ENCODE data around the gene HMCN1. TPM values are rescaled to one million over a fixed set of nuclear protein-coding genes. Genes with fewer than 3 reads are reported as not detected.

The HMCN1 gene
- total RNA-seq, 2 donors from 2014 or later: 6.5 to 7.4 TPM

DNA sequence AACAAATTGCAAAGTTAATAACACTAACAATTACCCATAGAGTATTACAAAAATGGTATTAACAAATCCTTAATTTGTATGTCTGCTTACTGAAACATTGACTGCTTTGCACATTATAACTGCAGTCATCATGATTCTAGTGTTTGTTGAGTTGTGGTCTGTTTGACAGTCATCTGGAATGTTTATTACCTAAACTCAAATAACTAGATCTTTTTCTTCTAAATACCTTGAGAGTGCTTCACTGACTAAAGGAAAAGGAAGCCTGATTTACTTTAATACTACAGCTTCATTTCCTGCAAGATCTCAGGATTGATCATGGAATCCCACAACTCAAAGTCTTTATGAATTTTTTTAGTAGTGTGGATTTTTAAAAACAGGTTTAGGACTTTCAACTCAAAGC lies 70.0 kb downstream of the HMCN1 start:
- no peaks in the 10 kb centered on the region for H3K36me3 Mint-ChIP-seq (ENCODE audit: low read depth)
- no peak overlapping the region for H3K27ac ChIP-seq (ENCODE audit: low read depth, low read length)

DNA sequence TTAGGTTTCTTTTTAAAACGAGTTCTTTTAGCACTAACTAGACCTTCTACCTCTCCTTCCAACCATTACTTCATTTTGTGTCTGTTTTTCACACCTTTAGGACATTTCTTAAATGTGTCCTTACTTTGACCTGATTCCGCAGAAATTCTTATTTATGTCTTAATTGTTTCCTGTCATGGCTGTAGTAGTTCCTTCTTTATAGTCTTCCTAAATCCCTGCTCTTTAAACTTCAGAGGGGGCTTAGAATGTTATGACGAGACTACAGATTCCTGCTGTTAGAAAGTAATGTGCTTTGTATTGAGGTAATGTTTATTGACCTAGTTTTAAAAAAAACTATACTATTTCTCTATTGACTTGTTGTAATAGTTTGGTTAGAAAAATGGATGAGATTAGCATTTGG lies 70.4 kb downstream of the HMCN1 start:
- no peak for DNase-seq
- Histone ChIP-seq H3K9me3 (ENCODE audit: control insufficient read depth, low read length) (no peaks in the 10 kb centered on the region), H3K27ac (ENCODE audit: low read depth, low read length) (no peak overlapping the region), H3K4me1 (ENCODE audit: control insufficient read depth, insufficient read depth, low read length) (no peaks in the 10 kb centered on the region), H3K27me3 (ENCODE audit: control insufficient read depth, insufficient read depth, low read length, poor library complexity, severe bottlenecking) (no peaks in the 10 kb centered on the region), H3K36me3 (ENCODE audit: control insufficient read depth, insufficient read depth, low read length) (no peaks in the 10 kb centered on the region), H3K9ac (ENCODE audit: extremely low read depth, low read length, poor library complexity, severe bottlenecking) (no peak overlapping the region), H3K4me3 (ENCODE audit: low read length) (no peak overlapping the region)
- no peaks in the 10 kb centered on the region for H3K9me3 Mint-ChIP-seq
- peaks cover 7% of the 10 kb centered on the region for H3K4me1 Mint-ChIP-seq
- no peaks in the 10 kb centered on the region for H3K27me3 Mint-ChIP-seq (ENCODE audit: insufficient read depth)
- H3K36me3 Mint-ChIP-seq (ENCODE audit: low read depth): no peaks in the 10 kb centered on the region
- 80 to 90% methylated on average over 1 to 3 of the region's 3 CpGs for WGBS, 2 experiments (ENCODE audit: insufficient coverage in 1 of 2, insufficient read length in 1 of 2)
- TF ChIP-seq, protein P1, sequence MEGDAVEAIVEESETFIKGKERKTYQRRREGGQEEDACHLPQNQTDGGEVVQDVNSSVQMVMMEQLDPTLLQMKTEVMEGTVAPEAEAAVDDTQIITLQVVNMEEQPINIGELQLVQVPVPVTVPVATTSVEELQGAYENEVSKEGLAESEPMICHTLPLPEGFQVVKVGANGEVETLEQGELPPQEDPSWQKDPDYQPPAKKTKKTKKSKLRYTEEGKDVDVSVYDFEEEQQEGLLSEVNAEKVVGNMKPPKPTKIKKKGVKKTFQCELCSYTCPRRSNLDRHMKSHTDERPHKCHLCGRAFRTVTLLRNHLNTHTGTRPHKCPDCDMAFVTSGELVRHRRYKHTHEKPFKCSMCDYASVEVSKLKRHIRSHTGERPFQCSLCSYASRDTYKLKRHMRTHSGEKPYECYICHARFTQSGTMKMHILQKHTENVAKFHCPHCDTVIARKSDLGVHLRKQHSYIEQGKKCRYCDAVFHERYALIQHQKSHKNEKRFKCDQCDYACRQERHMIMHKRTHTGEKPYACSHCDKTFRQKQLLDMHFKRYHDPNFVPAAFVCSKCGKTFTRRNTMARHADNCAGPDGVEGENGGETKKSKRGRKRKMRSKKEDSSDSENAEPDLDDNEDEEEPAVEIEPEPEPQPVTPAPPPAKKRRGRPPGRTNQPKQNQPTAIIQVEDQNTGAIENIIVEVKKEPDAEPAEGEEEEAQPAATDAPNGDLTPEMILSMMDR (conservative IDR thresholded peaks at IDR 0.05): no peak
- H3K4me3 Mint-ChIP-seq: no peak overlapping the region
- peak overlapping the region; percentile 23 for H3K27ac Mint-ChIP-seq

More for the DNA sequence above, 70.0 kb downstream of the HMCN1 start:
- Histone ChIP-seq H3K4me1 (ENCODE audit: control insufficient read depth, insufficient read depth, low read length) (no peaks in the 10 kb centered on the region), H3K9ac (ENCODE audit: extremely low read depth, low read length, poor library complexity, severe bottlenecking) (no peak overlapping the region), H3K36me3 (ENCODE audit: control insufficient read depth, insufficient read depth, low read length) (no peaks in the 10 kb centered on the region), H3K4me3 (ENCODE audit: low read length) (no peak overlapping the region), H3K27me3 (ENCODE audit: control insufficient read depth, insufficient read depth, low read length, poor library complexity, severe bottlenecking) (no peaks in the 10 kb centered on the region), H3K9me3 (ENCODE audit: control insufficient read depth, low read length) (no peaks in the 10 kb centered on the region)
- TF ChIP-seq, protein P1 (conservative IDR thresholded peaks at IDR 0.05): no peak
- Mint-ChIP-seq H3K9me3 (peaks cover 1% of the 10 kb centered on the region), H3K27ac (no peak overlapping the region), H3K4me3 (no peak overlapping the region), H3K27me3 (ENCODE audit: insufficient read depth) (no peaks in the 10 kb centered on the region), H3K4me1 (peaks cover 7% of the 10 kb centered on the region)
- DNase-seq: no peak

DNA sequence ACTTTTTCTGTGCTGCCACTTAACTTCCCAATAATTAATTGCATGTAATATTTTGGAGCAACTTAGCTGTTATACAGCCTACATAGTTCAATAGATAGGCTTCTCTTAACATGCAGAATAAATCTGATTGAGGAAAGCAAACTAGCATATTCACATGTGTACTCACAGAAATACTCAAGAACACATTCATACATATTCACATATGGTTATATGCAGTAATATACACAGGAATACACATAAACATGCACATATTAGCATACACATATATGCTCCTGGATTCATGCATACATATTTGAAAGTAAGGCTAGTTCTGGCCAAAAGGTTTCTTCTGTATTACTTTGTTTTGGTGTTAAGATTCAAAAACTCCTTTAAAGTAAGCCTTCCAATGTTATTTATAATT lies 73.1 kb downstream of the HMCN1 start:
- Mint-ChIP-seq H3K4me1 (peaks cover 17% of the 10 kb centered on the region), H3K27ac (no peak overlapping the region), H3K4me3 (no peak overlapping the region), H3K27me3 (ENCODE audit: insufficient read depth) (no peaks in the 10 kb centered on the region), H3K9me3 (no peaks in the 10 kb centered on the region), H3K36me3 (ENCODE audit: low read depth) (no peaks in the 10 kb centered on the region)
- Histone ChIP-seq H3K27ac (ENCODE audit: low read depth, low read length) (no peak overlapping the region), H3K4me1 (ENCODE audit: control insufficient read depth, insufficient read depth, low read length) (no peaks in the 10 kb centered on the region), H3K9me3 (ENCODE audit: control insufficient read depth, low read length) (no peaks in the 10 kb centered on the region), H3K27me3 (ENCODE audit: control insufficient read depth, insufficient read depth, low read length, poor library complexity, severe bottlenecking) (no peaks in the 10 kb centered on the region), H3K9ac (ENCODE audit: extremely low read depth, low read length, poor library complexity, severe bottlenecking) (no peak overlapping the region), H3K4me3 (ENCODE audit: low read length) (no peak overlapping the region), H3K36me3 (ENCODE audit: control insufficient read depth, insufficient read depth, low read length) (no peaks in the 10 kb centered on the region)
- TF ChIP-seq, protein P1 (conservative IDR thresholded peaks at IDR 0.05): no peak
- DNase-seq: no peak

All from endodermal cell (in vitro differentiated cells).